KOPT-K1 (cell line): ENCODE data around the gene OVOL3.

Experiments
- H3K27ac ChIP-seq: fragments of 200-600 bp; sonication (generic); 2 replicates; pipeline ENCODE4 v1.5.1; 2016; ENCODE audit warnings: antibody characterized with exemption, mild to moderate bottlenecking, low read depth, low read length; ENCODE audit not compliant: poor library complexity, severe bottlenecking
- H3K36me3 ChIP-seq: fragments of 200-600 bp; sonication (generic); 2 replicates; pipeline ENCODE4 v1.5.1; 2017; ENCODE audit warnings: antibody characterized with exemption, mild to moderate bottlenecking, low read length, moderate library complexity; ENCODE audit not compliant: insufficient read depth
- H3K9me3 ChIP-seq: fragments of 200-600 bp; sonication (generic); 2 replicates; pipeline ENCODE4 v1.5.1; 2017; ENCODE audit warnings: antibody characterized with exemption, low read length, mild to moderate bottlenecking; ENCODE audit not compliant: insufficient read depth, poor library complexity, severe bottlenecking

The OVOL3 gene

GRCh38 chr19:36136964-36137686, 26.2 kb downstream of the OVOL3 start:
- H3K9me3 ChIP-seq = no peaks in the 10 kb centered on the region
- peak overlapping the region; percentile 35 for H3K27ac ChIP-seq
- peaks cover 5% of the 10 kb centered on the region for H3K36me3 ChIP-seq

GRCh38 chr19:36139120-36139472, 28.2 kb downstream of the OVOL3 start:
- Histone ChIP-seq H3K36me3 (peaks cover 16% of the 10 kb centered on the region), H3K9me3 (no peaks in the 10 kb centered on the region), H3K27ac (peak overlapping the region; percentile 87)

GRCh38 chr19:36139473-36140303, 28.7 kb downstream of the OVOL3 start, which contains the start of gene CAPNS1:
CAPNS1 (plus strand) TSS chr19:36140066; CDS start chr19:36141012, 946 bp downstream.
- H3K9me3 ChIP-seq = no peaks in the 10 kb centered on the region
- H3K27ac ChIP-seq = peak within 1 kb of the TSS; percentile 87
- H3K36me3 ChIP-seq = peaks cover 22% of the 10 kb centered on the region

GRCh38 chr19:36140304-36141038, 29.5 kb downstream of the OVOL3 start:
- Histone ChIP-seq H3K27ac (peak overlapping the region; percentile 87), H3K9me3 (no peaks in the 10 kb centered on the region), H3K36me3 (peaks cover 30% of the 10 kb centered on the region)

GRCh38 chr19:36141039-36141927, 30.3 kb downstream of the OVOL3 start:
- no peaks in the 10 kb centered on the region for H3K9me3 ChIP-seq
- peaks cover 38% of the 10 kb centered on the region for H3K36me3 ChIP-seq
- peak overlapping the region; percentile 87 for H3K27ac ChIP-seq

- H3K9me3 ChIP-seq = no peaks in the 10 kb centered on the region
- peaks cover 46% of the 10 kb centered on the region for H3K36me3 ChIP-seq
- no peak overlapping the region for H3K27ac ChIP-seq
These were observed 31.1 kb downstream of the OVOL3 start for GRCh38 chr19:36142046-36142445.

- Histone ChIP-seq H3K9me3 (no peaks in the 10 kb centered on the region), H3K36me3 (peaks cover 50% of the 10 kb centered on the region), H3K27ac (no peak overlapping the region)
These were observed 31.6 kb downstream of the OVOL3 start for GRCh38 chr19:36142496-36142895.

GRCh38 chr19:36144624-36145023, 33.7 kb downstream of the OVOL3 start:
- H3K27ac ChIP-seq = no peak overlapping the region
- peaks cover 70% of the 10 kb centered on the region for H3K36me3 ChIP-seq
- H3K9me3 ChIP-seq = no peaks in the 10 kb centered on the region

- Histone ChIP-seq H3K9me3 (no peaks in the 10 kb centered on the region), H3K27ac (no peak overlapping the region), H3K36me3 (peaks cover 63% of the 10 kb centered on the region)
These were observed 38.9 kb downstream of the OVOL3 start for GRCh38 chr19:36149673-36150406.

- Histone ChIP-seq H3K36me3 (peaks cover 56% of the 10 kb centered on the region), H3K27ac (no peak overlapping the region), H3K9me3 (no peaks in the 10 kb centered on the region)
These were observed 39.6 kb downstream of the OVOL3 start for GRCh38 chr19:36150586-36150985.

- Histone ChIP-seq H3K9me3 (no peaks in the 10 kb centered on the region), H3K27ac (no peak overlapping the region), H3K36me3 (peaks cover 48% of the 10 kb centered on the region)
These were observed 40.4 kb downstream of the OVOL3 start for GRCh38 chr19:36151144-36152018.

GRCh38 chr19:36152019-36152351, 41.0 kb downstream of the OVOL3 start:
- H3K27ac ChIP-seq = no peak overlapping the region
- no peaks in the 10 kb centered on the region for H3K9me3 ChIP-seq
- H3K36me3 ChIP-seq = peaks cover 42% of the 10 kb centered on the region

- H3K9me3 ChIP-seq = no peaks in the 10 kb centered on the region
- no peak within 1 kb of the TSS for H3K27ac ChIP-seq
- H3K36me3 ChIP-seq = peaks cover 37% of the 10 kb centered on the region; the same call in 1 of the 2 replicates
These were observed 41.6 kb downstream of the OVOL3 start, which contains the start of gene COX7A1 for GRCh38 chr19:36152352-36153091. COX7A1 (minus strand) TSS chr19:36152447; CDS start chr19:36152407, 40 bp downstream.
